GM18868 (cell line): Measurements from ENCODE around the gene ZNF597.
"Not testable (repeated sequence)": the region's sequence is repeated elsewhere in the genome, so short reads cannot be mapped to it uniquely, and the experiment has no call there.

Experiments used
- ATAC-seq: cut with Tn5 transposase; IDR thresholded peaks from one replicate; pipeline ENCODE4 v1.9.1; 2021; ENCODE audit warnings: mild to moderate bottlenecking, moderate library complexity; ENCODE audit not compliant: unreplicated experiment

Gene ZNF597

GRCh38 chr16:3475604-3476375 lies 32.5 kb upstream of the ZNF597 start:
- no peak for ATAC-seq

DNA sequence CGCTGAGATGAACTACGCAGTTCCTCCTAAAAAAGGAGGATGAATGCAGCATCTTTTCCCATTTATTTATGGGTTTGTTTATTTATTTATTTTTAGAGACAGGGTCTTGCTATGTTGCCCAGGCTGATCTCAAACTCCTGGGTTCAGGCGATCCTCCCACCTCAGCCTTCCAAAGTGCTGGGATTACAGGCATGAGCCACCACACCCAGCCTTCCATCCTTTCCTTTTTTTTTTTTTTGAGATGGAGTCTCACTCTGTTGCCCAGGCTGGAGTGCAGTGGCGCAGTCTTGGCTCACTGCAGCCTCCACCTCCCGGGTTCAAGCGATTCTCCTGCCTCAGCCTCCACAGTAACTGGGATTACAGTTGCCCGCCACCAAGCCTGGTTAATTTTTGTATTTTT lies 31.6 kb upstream of the ZNF597 start:
- ATAC-seq: not testable (repeated sequence)

GRCh38 chr16:3474136-3474779 lies 31.0 kb upstream of the ZNF597 start:
- ATAC-seq: no peak

GRCh38 chr16:3473596-3473943 lies 30.3 kb upstream of the ZNF597 start:
- ATAC-seq: not testable (repeated sequence)

DNA sequence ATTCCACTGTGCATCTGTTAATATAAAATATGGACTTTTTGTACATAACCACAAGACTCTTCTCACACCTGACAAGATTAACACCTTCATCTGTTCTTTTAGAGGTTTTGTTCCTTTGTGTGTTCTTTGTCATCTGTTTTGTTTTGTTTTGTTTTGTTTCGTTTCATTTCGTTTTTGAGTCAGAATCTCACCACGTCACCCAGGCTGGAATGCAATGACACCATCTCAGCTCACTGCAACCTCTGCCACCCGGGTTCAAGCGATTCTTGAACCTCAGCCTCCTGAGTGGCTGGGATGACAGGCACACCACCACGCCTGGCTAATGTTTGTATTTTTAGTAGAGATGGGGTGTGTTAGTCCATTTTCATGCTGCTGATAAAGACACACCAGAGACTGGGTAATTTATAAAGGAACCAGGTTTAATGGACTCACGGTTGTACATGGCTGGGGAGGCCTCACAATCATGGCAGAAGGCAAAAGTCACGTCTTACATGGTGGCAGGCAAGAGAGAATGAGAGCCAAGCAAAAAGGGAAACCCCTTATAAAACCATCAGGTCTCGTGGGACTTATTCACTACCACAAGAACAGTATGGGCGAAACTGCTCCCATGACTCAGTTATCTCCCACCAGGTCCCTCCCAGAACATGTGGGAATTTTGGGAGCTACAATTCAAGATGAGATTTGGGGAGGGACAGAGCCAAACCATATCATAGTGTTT lies 29.7 kb upstream of the ZNF597 start:
- no peak for ATAC-seq

DNA sequence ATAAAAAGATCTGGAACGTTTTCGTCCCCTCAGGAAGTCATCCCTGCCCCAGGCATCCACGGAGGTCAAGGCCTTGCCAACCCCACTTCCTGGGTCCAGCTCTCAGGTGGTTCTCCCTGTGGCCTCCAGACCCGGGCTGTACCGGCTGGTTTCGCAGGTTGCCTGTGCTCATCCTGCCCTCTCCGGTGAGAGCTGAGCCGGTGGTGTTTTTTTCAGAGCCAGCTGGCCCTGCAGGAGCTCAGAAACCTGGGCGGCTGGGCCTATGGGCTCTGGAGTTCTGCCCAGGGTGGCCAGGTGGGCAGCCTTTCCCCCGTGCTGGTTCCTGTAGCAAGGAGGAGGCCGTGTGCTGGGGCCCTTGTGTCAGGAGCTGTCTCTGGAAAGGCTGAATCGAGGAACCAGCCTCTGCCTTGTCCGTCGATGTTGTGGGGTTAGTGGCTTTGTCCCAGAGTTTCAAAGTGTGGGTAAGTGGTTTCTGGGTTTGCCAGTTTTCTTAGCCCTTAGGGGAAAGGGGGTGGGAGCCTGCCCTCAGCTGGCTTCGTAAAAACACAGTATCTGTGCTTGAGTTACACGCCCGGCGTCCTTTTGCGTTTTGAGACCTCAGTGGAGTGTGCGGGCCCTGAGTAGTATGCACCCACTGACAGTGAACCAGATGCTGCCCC lies 28.3 kb upstream of the ZNF597 start:
- no peak for ATAC-seq

GRCh38 chr16:3470723-3471122 lies 27.4 kb upstream of the ZNF597 start:
- ATAC-seq: no peak

DNA sequence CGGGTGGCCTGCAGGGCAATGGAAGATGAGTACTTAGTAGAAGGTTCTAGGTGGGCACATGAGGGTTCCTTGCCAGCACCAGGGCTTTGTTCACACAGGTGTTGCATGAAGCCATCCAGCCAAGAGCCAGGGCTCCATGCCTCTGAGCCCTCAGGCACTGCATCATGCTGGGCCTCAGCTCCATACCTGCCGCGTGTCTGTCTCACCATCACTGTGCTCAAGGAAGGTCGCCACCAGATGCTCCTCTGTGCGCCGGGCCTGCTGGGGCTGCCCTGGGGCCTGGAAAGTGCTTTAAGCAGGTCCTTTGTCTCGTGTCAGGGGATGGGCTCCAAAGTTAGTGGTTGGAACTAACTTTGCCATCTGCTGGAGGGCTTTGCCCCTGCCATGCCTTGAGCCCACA lies 26.4 kb upstream of the ZNF597 start:
- ATAC-seq: no peak

DNA sequence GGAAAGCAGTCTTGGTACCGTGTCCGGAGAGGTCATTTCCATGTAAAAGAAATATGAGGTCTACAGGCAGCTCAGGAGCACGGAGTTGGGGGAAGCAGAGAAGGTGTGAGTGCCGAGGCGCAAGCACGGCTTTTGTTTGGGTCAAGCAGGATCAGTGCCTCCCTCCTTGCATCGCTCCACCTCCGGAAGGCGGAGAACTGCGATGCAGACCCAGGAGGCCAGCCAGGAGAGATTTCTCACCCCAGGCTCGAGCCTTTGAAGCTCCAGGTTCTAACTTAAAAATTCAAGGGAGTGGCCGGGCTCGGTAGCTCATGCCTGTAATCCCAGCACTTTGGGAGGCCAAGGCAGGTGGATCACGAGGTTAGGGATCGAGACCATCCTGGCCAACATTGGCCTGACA lies 25.2 kb upstream of the ZNF597 start:
- ATAC-seq: no peak

- no peak for ATAC-seq
Observed at GRCh38 chr16:3467921-3468320, 24.6 kb upstream of the ZNF597 start.

GRCh38 chr16:3467182-3467581 lies 23.9 kb upstream of the ZNF597 start:
- ATAC-seq: no peak

DNA sequence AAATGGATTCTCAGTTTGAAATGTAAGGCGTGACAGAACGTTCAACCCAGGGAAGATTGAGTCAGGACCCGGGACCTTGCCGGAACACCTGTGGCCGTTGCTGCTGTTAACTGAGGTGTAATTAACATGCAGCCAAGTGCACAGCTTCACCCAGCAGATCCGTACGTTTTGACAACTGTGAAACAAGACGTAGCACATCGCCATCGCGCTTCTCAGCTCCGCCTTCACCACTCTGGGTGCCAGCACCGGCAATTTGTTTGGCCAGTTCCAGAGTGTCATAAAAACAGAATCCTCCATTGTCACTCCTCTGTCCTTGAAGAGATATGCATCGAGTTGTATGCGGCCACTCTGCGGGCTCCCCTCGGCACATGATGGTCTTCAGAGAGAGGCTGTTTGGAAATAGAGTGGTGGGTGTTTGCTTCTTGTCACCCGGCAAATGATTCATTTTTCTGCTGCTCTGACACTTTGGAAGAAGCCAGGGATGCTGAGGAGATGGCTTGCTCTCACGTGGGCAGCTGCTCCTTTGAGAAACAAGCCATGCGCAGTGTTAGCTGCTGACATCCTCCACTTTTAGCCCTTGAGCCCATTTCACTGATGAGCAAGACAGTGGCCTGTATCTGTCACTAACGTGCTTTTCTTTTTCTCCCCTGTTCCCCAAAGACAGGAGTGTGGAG lies 22.7 kb upstream of the ZNF597 start:
- no peak for ATAC-seq

DNA sequence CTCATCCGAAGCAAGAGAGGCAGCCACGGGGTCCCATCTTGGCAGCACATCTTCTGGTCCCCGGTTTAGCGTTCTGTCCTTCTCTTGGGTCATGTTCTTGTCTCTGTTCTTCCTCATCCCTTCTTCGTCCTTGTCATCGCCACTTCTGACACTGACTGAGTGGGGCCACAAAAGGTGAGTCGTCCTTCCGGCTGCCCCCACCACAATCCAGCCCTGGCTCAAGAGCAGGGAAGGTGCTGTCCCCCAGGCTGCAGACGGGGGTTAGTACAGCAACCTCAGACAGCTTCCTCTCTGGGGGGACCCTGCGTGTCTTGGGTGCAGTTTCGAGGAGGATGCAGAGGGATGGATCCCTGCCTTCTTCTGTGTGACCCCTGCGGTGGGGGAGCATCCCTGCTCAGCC lies 22.0 kb upstream of the ZNF597 start:
- no peak for ATAC-seq

GRCh38 chr16:3461151-3461550 lies 17.8 kb upstream of the ZNF597 start:
- no peak for ATAC-seq

DNA sequence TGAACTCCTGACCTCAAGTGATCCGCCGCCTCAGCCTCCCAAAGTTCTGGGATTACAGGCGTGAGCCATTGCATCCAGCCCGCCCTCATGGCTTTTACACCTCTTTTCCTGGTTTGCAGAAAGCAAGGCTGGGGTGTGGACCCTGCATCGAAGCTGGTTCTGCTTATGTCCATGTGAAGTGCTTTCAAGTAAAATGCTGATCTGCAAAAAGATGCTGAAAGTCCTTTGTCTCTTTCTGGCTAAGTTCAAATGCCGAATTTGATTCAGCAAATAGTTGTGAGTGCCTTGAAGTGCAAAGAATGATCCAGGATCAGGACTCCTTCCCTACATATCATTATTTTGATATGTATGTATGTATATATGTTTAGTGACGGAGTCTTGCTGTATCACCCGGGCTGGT lies 17.3 kb upstream of the ZNF597 start:
- no peak for ATAC-seq

DNA sequence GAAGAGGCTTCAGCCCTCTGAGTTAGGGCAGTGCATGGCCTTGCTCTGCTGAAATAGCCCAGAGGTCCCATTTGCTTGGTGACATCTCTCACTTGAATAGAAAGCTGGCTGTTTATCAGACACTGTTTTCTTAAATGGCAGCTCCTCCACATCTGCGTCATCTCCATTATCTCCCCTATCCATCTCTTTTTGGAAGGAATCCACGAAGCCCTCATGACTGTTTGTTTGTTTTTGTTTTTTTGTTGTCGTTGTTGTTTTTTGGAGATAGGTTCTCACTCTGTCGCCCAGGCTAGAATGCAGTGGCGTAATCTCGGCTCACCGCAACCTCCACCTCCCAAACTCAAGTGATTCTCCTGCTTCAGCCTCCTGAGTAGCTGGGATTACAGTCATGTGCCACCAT lies 16.8 kb upstream of the ZNF597 start:
- ATAC-seq: no peak

- no peak for ATAC-seq
Observed at GRCh38 chr16:3459401-3460090, 16.2 kb upstream of the ZNF597 start.

GRCh38 chr16:3458852-3459361 lies 15.6 kb upstream of the ZNF597 start:
- ATAC-seq: no peak

- ATAC-seq: peak; percentile 6
Observed at GRCh38 chr16:3458278-3458851, 15.1 kb upstream of the ZNF597 start.
